Mucosa of stomach (tissue), 1 donor: ENCODE measurements around the gene KCTD11.
"Not testable (repeated sequence)": the region's sequence is repeated elsewhere in the genome, so short reads cannot be mapped to it uniquely, and the experiment has no call there.

ENCODE experiments used
- H3K27me3 ChIP-seq: one replicate; pipeline ENCODE4 v1.7.0; 2013; ENCODE audit warnings: mild to moderate bottlenecking, low read length; ENCODE audit not compliant: control insufficient read depth, insufficient read depth
- H3K36me3 ChIP-seq: one replicate; pipeline ENCODE4 v1.7.0; 2013; ENCODE audit warnings: low read length; ENCODE audit not compliant: control insufficient read depth, insufficient read depth
- H3K4me1 ChIP-seq: one replicate; pipeline ENCODE4 v1.7.0; 2013; ENCODE audit warnings: mild to moderate bottlenecking, low read length; ENCODE audit not compliant: control insufficient read depth, insufficient read depth
- H3K4me3 ChIP-seq: one replicate; pipeline ENCODE4 v1.7.0; 2013; ENCODE audit warnings: low read length
- H3K9ac ChIP-seq: one replicate; pipeline ENCODE4 v1.7.0; 2013; ENCODE audit warnings: mild to moderate bottlenecking, low read length, moderate library complexity
- H3K9me3 ChIP-seq: one replicate; pipeline ENCODE4 v1.7.0; 2013; ENCODE audit warnings: mild to moderate bottlenecking, low read length, moderate library complexity; ENCODE audit not compliant: control insufficient read depth
- donor health status: Pancreatic carcinoma.

The KCTD11 gene

DNA sequence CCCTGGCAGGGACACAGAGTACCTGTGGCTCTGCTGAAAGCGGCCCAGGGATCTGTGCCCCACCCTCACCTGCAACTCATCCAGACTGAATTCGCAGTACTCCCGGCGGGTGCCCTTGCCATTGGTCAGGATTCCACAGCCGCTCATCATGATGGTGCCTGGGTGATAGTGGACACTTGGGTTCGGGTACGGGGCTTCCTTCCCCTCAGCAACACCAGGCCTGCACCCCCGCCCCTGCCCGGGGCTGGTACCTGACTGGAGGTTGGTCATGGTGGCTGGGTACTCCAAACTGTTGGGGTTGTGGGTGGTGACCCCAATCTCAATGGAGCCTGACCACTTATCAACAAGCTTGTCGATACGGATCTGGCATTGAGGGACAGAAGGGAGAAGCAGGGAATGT lies 25.8 kb upstream of the KCTD11 start:
- peaks cover 6% of the 10 kb centered on the region for H3K4me1 ChIP-seq
- H3K4me3 ChIP-seq: no peak overlapping the region
- H3K27me3 ChIP-seq: no peaks in the 10 kb centered on the region
- no peak overlapping the region for H3K9ac ChIP-seq
- no peaks in the 10 kb centered on the region for H3K9me3 ChIP-seq
- H3K36me3 ChIP-seq: peaks cover 12% of the 10 kb centered on the region

DNA sequence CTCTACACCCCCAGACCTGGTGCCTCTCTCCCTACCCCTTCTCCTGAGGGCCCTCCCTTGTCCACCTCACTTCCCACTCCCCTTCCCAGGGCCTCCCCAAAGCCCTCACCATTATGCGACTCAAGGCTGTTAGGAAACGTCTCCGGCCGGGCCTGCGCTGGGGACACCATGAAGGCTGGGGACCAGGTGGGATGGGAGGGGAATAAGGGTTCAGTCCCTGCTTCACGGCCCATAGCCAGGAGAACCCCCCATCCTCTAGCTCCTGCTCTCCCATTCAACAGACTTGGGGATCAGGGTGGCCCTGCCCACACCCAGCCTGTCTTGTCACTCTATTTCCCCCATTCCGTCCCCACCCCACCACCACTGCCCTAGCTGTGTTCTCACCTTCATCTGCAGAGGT lies 24.9 kb upstream of the KCTD11 start:
- H3K27me3 ChIP-seq: no peaks in the 10 kb centered on the region
- H3K9me3 ChIP-seq: no peaks in the 10 kb centered on the region
- no peak overlapping the region for H3K9ac ChIP-seq
- peaks cover 6% of the 10 kb centered on the region for H3K4me1 ChIP-seq
- peaks cover 12% of the 10 kb centered on the region for H3K36me3 ChIP-seq
- H3K4me3 ChIP-seq: no peak overlapping the region

DNA sequence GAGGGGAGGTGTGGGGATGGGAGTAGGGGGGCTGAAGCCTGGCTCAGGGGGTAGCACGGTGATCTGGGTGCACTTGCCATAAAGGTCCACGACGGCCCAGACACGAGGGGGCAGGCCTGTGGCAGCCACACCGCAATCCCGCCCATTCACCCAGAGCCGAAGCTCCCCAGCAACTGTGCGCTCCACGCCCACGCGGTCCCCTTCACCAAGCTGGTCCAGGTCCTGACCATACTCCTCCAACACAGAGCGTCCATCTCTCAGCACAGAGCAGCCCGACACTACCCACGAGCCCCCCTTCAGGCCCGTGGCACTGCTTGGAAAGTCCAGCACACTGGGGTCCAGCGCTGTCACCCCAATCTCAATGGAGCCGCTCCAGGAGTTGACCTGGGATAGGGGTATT lies 24.5 kb upstream of the KCTD11 start:
- Histone ChIP-seq H3K4me3 (no peak overlapping the region), H3K9ac (no peak overlapping the region), H3K4me1 (peaks cover 6% of the 10 kb centered on the region), H3K36me3 (peaks cover 12% of the 10 kb centered on the region), H3K9me3 (no peaks in the 10 kb centered on the region), H3K27me3 (no peaks in the 10 kb centered on the region)

DNA sequence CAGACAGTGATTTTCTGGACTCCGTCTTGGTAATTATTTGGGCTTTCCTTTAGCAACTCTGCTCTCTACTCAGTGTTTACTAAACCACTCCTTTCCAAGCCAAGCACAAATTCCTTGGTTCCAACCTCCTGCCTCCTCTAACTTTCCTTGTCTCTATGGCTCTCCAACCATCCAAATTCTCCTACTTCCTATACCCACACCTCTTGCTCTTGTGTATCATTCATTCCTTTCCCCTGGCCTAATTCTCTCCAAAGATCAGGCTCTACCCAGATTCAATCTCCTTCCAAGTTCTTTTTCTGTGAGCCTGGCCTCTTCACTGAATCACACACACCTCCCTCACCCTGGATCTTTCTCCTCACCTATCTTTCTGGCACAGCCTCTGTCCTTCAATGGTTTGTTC lies 24.0 kb upstream of the KCTD11 start:
- Histone ChIP-seq H3K4me3 (no peak overlapping the region), H3K9ac (peak overlapping the region; percentile 79), H3K27me3 (no peaks in the 10 kb centered on the region), H3K4me1 (peaks cover 6% of the 10 kb centered on the region), H3K36me3 (peaks cover 12% of the 10 kb centered on the region), H3K9me3 (no peaks in the 10 kb centered on the region)

DNA sequence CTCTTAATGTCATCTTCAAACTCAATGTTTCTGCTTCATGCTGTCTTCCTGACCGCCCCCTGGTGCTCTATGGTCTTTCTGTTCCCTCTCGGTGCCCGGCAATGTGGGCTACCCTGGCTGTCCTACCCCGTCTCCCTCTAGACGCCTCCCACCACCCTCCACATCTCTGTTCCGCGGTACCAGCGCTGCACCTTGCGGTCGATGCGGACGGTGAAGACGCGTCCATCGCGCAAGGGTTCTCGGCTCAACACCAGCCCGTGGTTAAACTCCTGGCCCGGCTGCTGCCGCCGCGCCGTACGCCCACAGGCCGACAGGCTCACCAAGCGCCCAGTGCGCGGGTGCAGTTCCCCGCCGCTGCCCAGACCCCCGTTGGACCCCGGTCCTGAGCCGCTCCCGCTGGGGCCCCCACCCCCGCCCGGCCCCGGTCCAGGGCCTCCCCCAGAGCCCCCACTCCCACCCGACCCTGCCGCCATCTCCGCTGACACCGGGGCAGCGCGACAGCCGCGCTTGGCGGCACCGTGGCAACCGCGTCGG lies 23.1 kb upstream of the KCTD11 start, which contains the start of gene NEURL4:
TSS of gene NEURL4 (minus strand) at position 496 of the 534 bp plus-strand sequence. CDS start at position 473, 23 bp downstream.
- peaks cover 6% of the 10 kb centered on the region for H3K4me1 ChIP-seq
- H3K9ac ChIP-seq: peak within 1 kb of the TSS; percentile 79
- H3K9me3 ChIP-seq: no peaks in the 10 kb centered on the region
- no peaks in the 10 kb centered on the region for H3K27me3 ChIP-seq
- H3K4me3 ChIP-seq: peak within 1 kb of the TSS; percentile 95
- H3K36me3 ChIP-seq: peaks cover 8% of the 10 kb centered on the region

DNA sequence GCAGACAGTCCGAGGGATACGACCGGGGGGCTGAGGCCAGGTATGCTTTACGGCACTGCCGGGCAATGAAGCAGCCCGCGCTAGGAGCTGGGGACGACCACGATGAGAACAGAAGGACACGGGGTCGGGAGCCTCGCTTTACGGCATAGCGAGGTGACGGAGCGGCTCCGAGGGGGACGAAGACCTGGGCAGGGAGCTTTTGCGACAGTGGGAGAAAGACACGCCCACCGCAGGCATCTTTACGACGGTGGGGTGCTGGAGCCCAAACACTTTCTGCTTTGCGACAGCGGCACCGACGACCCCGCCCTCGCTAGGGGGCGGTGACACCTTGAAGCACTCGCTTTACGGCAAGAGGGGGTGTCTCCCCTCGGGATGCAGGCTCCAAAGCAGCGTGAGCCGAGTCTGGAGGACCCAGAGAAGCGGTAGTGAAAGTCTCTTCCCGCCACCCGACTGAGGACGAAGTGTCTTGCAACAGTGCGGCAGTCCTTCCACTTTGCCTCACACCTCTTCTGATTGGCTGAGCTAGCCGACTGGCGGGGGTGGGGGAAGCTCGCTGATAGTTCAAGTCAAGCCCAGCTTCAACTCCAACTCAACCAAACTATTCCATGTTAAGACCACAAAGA lies 22.5 kb upstream of the KCTD11 start:
- H3K36me3 ChIP-seq: peaks cover 4% of the 10 kb centered on the region
- peak overlapping the region; percentile 79 for H3K9ac ChIP-seq
- peak overlapping the region; percentile 95 for H3K4me3 ChIP-seq
- H3K4me1 ChIP-seq: peaks cover 6% of the 10 kb centered on the region
- H3K9me3 ChIP-seq: no peaks in the 10 kb centered on the region
- no peaks in the 10 kb centered on the region for H3K27me3 ChIP-seq

DNA sequence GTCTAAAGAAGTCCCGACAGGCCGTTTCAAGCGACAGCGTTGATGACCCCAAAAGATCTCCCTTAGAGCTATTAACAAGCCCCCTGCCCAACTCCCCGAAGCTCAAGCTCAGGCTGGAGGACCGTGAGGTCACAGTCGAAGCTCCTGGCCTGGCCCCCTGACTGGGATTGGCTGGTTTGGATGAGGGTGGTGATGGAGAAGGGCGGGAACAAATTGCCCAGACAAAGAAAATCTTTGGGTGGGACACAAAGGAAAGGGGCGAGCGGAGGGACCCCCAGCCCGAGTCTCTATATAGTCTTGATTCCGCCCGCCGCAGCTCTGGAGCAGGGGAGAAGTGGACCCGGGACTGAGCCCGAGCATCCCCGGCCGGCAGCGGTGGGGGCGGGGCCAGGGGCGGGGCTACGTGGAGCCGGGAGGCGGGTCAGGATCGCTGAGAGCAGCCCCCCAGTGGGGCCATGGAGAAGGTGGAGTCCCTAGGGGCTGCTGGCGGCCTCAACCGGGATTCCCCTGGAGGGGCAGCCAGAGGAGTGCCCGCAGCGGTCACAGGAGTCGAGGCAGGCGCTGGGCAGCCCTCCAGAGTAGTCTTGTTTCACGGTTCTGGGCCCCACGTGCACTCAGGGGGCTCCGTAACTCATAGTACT lies 21.8 kb upstream of the KCTD11 start:
- H3K9ac ChIP-seq: peak overlapping the region; percentile 79
- no peaks in the 10 kb centered on the region for H3K9me3 ChIP-seq
- no peaks in the 10 kb centered on the region for H3K27me3 ChIP-seq
- no peaks in the 10 kb centered on the region for H3K36me3 ChIP-seq
- H3K4me1 ChIP-seq: peaks cover 6% of the 10 kb centered on the region
- peak overlapping the region; percentile 95 for H3K4me3 ChIP-seq

DNA sequence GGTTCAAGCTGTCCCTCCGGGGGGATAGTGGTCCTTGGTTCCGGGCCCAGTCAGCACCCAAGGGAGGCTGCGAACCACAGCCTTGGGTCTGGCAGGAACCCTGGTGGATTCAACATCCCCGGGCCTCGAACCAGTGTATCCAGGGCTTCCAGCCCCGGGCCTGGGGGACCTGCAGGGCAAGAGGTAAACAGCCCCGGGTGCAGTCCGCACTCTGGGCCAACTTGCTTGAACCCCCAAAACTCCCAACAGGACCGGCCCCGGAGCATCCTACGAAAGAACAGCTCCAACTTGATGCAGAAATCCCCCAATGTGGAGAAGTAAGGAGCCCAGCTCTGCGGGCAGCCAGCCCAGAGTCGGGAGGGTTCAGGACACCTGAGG lies 21.3 kb upstream of the KCTD11 start:
- Histone ChIP-seq H3K9ac (no peak overlapping the region), H3K4me3 (no peak overlapping the region), H3K4me1 (peaks cover 6% of the 10 kb centered on the region), H3K27me3 (no peaks in the 10 kb centered on the region), H3K36me3 (no peaks in the 10 kb centered on the region), H3K9me3 (no peaks in the 10 kb centered on the region)

DNA sequence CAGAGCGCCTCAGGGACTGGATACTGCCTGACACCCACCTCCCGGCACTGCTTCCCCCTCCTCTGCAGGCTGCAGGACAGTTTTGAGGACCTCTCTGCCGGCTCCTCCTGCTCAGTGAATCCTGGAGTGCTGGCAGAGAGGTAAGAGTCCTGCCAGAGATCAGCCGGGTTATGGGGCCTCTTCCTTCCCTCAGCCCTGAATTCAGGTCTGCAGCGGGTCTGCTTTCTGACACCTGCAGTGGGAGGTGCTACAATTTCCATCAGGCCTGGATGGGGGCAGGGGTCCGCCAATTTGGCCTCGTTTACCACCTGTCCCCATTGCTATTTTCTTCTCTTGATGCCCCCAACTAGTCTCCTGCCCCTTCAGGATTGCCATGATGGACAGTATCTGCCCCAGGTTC lies 19.9 kb upstream of the KCTD11 start:
- H3K4me1 ChIP-seq: peaks cover 6% of the 10 kb centered on the region
- H3K27me3 ChIP-seq: peaks cover 11% of the 10 kb centered on the region
- H3K9me3 ChIP-seq: no peaks in the 10 kb centered on the region
- H3K4me3 ChIP-seq: no peak overlapping the region
- no peak overlapping the region for H3K9ac ChIP-seq
- H3K36me3 ChIP-seq: no peaks in the 10 kb centered on the region

DNA sequence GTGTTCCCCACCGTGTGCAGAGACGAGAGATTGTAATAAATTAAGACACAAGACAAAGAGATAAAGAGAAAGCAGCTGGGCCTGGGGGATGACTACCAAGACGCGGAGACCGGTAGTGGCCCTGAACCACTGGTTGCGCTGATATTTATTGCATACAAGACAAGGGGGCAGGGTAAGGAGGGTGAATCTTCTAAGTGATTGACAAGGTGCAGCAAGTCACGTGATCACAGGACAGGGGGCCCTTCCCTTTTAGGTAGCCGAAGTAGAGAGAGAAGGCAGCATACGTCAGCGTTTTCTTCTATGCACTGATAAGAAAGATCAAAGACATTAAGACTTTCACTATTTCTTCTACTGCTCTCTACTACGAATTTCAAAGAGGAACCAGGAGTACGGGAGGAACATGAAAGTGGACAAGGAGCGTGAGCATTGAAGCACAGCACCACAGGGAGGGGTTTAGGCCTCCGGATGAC lies 19.3 kb upstream of the KCTD11 start:
- not testable (repeated sequence) for H3K4me3 ChIP-seq, H3K4me1 ChIP-seq, H3K36me3 ChIP-seq, H3K9me3 ChIP-seq, H3K9ac ChIP-seq
- peaks cover 11% of the 10 kb centered on the region for H3K27me3 ChIP-seq

DNA sequence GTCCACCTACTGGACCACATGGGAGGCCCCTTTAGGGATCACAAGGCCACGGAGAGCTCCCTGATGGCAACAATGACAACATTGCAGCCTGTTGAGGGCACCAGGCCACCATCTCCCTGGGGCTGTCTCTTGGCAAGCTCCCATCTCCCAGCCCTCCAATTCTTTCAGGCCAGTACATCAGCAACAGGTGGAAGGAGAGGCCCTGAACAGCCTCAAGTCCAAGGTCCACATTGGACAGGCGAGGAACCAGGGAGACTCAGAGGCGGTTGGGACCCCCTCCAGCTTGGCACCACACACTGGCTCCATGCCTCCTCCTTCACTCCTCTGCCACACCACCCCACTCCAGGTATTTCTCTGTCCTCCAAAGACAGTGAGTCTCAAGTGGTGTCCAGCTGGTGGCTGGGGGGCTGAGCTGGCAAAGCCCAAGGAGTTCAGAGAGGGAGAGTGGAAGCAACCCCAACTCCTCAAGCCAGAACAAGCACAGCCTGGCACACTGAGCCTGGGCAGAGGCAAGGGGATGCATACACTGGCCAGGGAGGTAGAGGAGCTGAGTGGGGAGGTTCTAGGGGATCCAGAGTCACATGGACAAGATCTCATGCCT lies 16.9 kb upstream of the KCTD11 start:
- Histone ChIP-seq H3K36me3 (no peaks in the 10 kb centered on the region), H3K27me3 (peaks cover 11% of the 10 kb centered on the region), H3K4me3 (no peak overlapping the region), H3K9ac (no peak overlapping the region), H3K4me1 (no peaks in the 10 kb centered on the region), H3K9me3 (no peaks in the 10 kb centered on the region)

DNA sequence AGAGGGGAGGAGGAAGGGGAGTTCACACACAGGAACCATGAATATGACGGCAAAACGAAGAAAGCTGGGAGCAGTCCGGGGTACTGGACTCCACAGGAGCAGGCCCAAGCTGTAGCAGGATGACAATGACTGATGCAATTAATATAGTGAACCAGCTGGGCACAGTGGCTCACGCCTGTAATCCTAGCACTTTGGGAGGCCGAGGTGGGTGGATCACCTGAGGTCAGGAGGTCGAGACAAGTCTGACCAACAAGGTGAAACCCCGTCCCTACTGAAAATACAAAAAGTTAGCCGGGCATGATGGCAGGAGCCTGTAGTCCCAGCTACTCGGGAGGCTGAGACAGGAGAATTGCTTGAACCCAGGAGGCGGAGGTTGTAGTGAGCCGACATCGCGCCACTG lies 16.2 kb upstream of the KCTD11 start:
- H3K4me1 ChIP-seq, H3K36me3 ChIP-seq, H3K4me3 ChIP-seq, H3K9me3 ChIP-seq, H3K9ac ChIP-seq: not testable (repeated sequence)
- peaks cover 11% of the 10 kb centered on the region for H3K27me3 ChIP-seq
